H1 (cell line): ENCODE results near the gene MYLK4. TPM values are rescaled to one million over a fixed set of nuclear protein-coding genes. Genes with fewer than 3 reads are reported as not detected.

ENCODE experiments used
- CTCF ChIA-PET: fragments of 300-600 bp; sonication (Branson Sonifier 250); formaldehyde crosslinking; loops from one replicate; lab custom pipeline; 2021; ENCODE audit not compliant: partially characterized antibody; lab: Charles Lee
- POLR2A ChIA-PET: fragments of 300-600 bp; sonication (Branson Sonifier 250); formaldehyde crosslinking; loops from one replicate; lab custom pipeline; 2021; ENCODE audit warnings: inconsistent platforms; ENCODE audit not compliant: partially characterized antibody; lab: Charles Lee
- DNase-seq, 2 experiments: peaks; one replicate each; pipeline versions ENCODE4 v3.0.0 to v3.0.0-alpha.2; 2010 to 2022; ENCODE audit warnings: low spot score in 2 of 2, low read depth in 1 of 2, mixed read lengths in 1 of 2
- FAIRE-seq: peaks from 2 replicates; lab custom pipeline; 2011; peaks lifted over from hg19 to GRCh38; lab: Jason Lieb, UNC
- H2AFZ ChIP-seq: 2 replicates; pipeline ENCODE4 v1.8.1; 2012; ENCODE audit warnings: low read length, inconsistent platforms
- H2AK5ac ChIP-seq: 2 replicates; pipeline ENCODE4 v1.6.1; 2013; ENCODE audit warnings: low read depth, low read length
- H2BK120ac ChIP-seq: replicated peaks from 2 replicates; pipeline ENCODE3; 2013; ENCODE audit warnings: low read depth, low read length, inconsistent platforms
- H2BK12ac ChIP-seq: 2 replicates; pipeline ENCODE4 v1.6.1; 2013; ENCODE audit warnings: low read depth, low read length
- H2BK15ac ChIP-seq: 2 replicates; pipeline ENCODE4 v1.6.1; 2013; ENCODE audit warnings: low read length
- H2BK20ac ChIP-seq: 2 replicates; pipeline ENCODE4 v1.6.1; 2013; ENCODE audit warnings: low read length
- H2BK5ac ChIP-seq: 2 replicates; pipeline ENCODE4 v1.6.1; 2013; ENCODE audit warnings: low read depth, low read length
- H3K14ac ChIP-seq: 2 replicates; pipeline ENCODE4 v1.6.1; 2013; ENCODE audit warnings: inconsistent platforms; ENCODE audit not compliant: insufficient read length
- H3K18ac ChIP-seq: 2 replicates; pipeline ENCODE4 v1.6.1; 2013; ENCODE audit warnings: low read length; ENCODE audit errors: extremely low read depth
- H3K23ac ChIP-seq: 2 replicates; pipeline ENCODE4 v1.6.1; 2013; ENCODE audit warnings: inconsistent platforms; ENCODE audit not compliant: insufficient read length
- H3K23me2 ChIP-seq: 2 replicates; pipeline ENCODE4 v1.6.1; 2013; ENCODE audit warnings: low read depth, low read length
- H3K27ac ChIP-seq: 2 replicates; pipeline ENCODE4 v1.6.1; 2011; ENCODE audit warnings: low read depth, low read length, inconsistent platforms
- H3K27me3 ChIP-seq, 4 experiments: replicated peaks in 1 of 4; 1 replicate in 1 of 4; 2 replicates in 3 of 4; pipeline versions ENCODE4 v1.6.1 to v1.8.1; 2011 to 2013; ENCODE audit warnings: low read length in 3 of 4, mild to moderate bottlenecking in 3 of 4, inconsistent platforms in 2 of 4, mixed read lengths in 2 of 4, moderate library complexity in 1 of 4; ENCODE audit not compliant: control insufficient read depth in 3 of 4, insufficient read depth in 3 of 4; ENCODE audit errors: extremely low read depth in 1 of 4
- H3K36me3 ChIP-seq, 4 experiments: 2 replicates each; pipeline versions ENCODE4 v1.6.1 to v1.8.1; 2011 to 2013; ENCODE audit warnings: mild to moderate bottlenecking in 4 of 4, low read length in 3 of 4, moderate library complexity in 2 of 4, control low read depth in 1 of 4, inconsistent platforms in 1 of 4; ENCODE audit not compliant: insufficient read depth in 4 of 4, control insufficient read depth in 2 of 4
- H3K4ac ChIP-seq: replicated peaks from 2 replicates; pipeline ENCODE3; 2013; ENCODE audit warnings: low read length, low read depth, mixed read lengths, inconsistent platforms; ENCODE audit not compliant: insufficient read length
- H3K4me1 ChIP-seq, 4 experiments: replicated peaks in 1 of 4; 1 replicate in 1 of 4; 2 replicates in 3 of 4; pipeline versions ENCODE4 v1.6.1 to v1.8.1; 2011 to 2013; ENCODE audit warnings: low read length in 3 of 4, inconsistent platforms in 2 of 4, mixed read lengths in 1 of 4; ENCODE audit not compliant: insufficient read depth in 4 of 4, control insufficient read depth in 3 of 4
- H3K4me2 ChIP-seq, 2 experiments: 2 replicates each; pipeline versions ENCODE4 v1.6.1 to v1.8.1; 2011 to 2013; ENCODE audit warnings: low read depth in 2 of 2, low read length in 2 of 2, control low read depth in 1 of 2, inconsistent platforms in 1 of 2, mild to moderate bottlenecking in 1 of 2; ENCODE audit not compliant: insufficient read depth in 1 of 2
- H3K4me3 ChIP-seq, 4 experiments: fragments of 200-600, 300-600 bp in 1 of 4; sonication (generic), shearing (Covaris generic), sonication (Bioruptor Twin) in 1 of 4; 2 replicates each; pipeline versions ENCODE4 v1.5.1 to v1.8.1; 2011 to 2016; ENCODE audit warnings: low read length in 4 of 4, low read depth in 3 of 4, control low read depth in 2 of 4, inconsistent platforms in 2 of 4, mild to moderate bottlenecking in 2 of 4, mixed read lengths in 1 of 4, moderate library complexity in 1 of 4; ENCODE audit not compliant: insufficient read depth in 2 of 4; ENCODE audit errors: extremely low read depth in 1 of 4
- H3K56ac ChIP-seq: replicated peaks from 2 replicates; pipeline ENCODE3; 2013; ENCODE audit warnings: low read depth, mild to moderate bottlenecking, mixed read lengths, low read length, inconsistent platforms; ENCODE audit not compliant: insufficient read length
- H3K79me1 ChIP-seq: 2 replicates; pipeline ENCODE4 v1.6.1; 2013; ENCODE audit warnings: low read depth, low read length, control low read depth
- H3K79me2 ChIP-seq, 2 experiments: 2 replicates each; pipeline versions ENCODE4 v1.6.1 to v1.8.1; 2012 to 2013; ENCODE audit warnings: low read length in 2 of 2, mild to moderate bottlenecking in 2 of 2, inconsistent platforms in 1 of 2; ENCODE audit not compliant: insufficient read depth in 2 of 2, control insufficient read depth in 1 of 2
- H3K9ac ChIP-seq, 4 experiments: replicated peaks in 1 of 4; 1 replicate in 1 of 4; 2 replicates in 3 of 4; pipeline versions ENCODE4 v1.6.1 to v1.8.1; 2011 to 2013; ENCODE audit warnings: low read depth in 3 of 4, low read length in 3 of 4, control low read depth in 2 of 4, mild to moderate bottlenecking in 2 of 4, moderate library complexity in 2 of 4, inconsistent platforms in 1 of 4; ENCODE audit errors: extremely low read depth in 1 of 4
- H3K9me3 ChIP-seq, 2 experiments: 2 replicates each; pipeline versions ENCODE4 v1.6.1 to v1.8.1; 2012 to 2013; ENCODE audit warnings: mild to moderate bottlenecking in 2 of 2, moderate library complexity in 2 of 2, control low read depth in 1 of 2, inconsistent platforms in 1 of 2, low read depth in 1 of 2, low read length in 1 of 2, mixed read lengths in 1 of 2; ENCODE audit not compliant: insufficient read depth in 2 of 2
- H4K20me1 ChIP-seq, 2 experiments: replicated peaks in 1 of 2; 2 replicates each; pipeline versions ENCODE3 to v1.8.1; 2011 to 2013; ENCODE audit warnings: inconsistent platforms in 2 of 2, low read length in 2 of 2, mild to moderate bottlenecking in 1 of 2; ENCODE audit not compliant: insufficient read depth in 2 of 2, control insufficient read depth in 1 of 2
- H4K5ac ChIP-seq: 2 replicates; pipeline ENCODE4 v1.6.1; 2013; ENCODE audit warnings: low read length, low read depth, mixed read lengths, inconsistent platforms; ENCODE audit not compliant: insufficient read length
- H4K8ac ChIP-seq: 2 replicates; pipeline ENCODE4 v1.8.0; 2013; ENCODE audit warnings: mild to moderate bottlenecking, moderate library complexity, low read length, inconsistent platforms; ENCODE audit not compliant: insufficient read depth; ENCODE audit errors: extremely low read depth
- H4K91ac ChIP-seq: replicated peaks from 2 replicates; pipeline ENCODE3; 2013; ENCODE audit warnings: low read length, mixed read lengths, inconsistent platforms; ENCODE audit not compliant: insufficient read length
- CBX5 ChIP-seq: fragments of 300-800, 300-1000 bp; sonication (generic); IDR thresholded peaks from 2 replicates; pipeline ENCODE4 v1.7.1; 2016; ENCODE audit warnings: antibody characterized with exemption, low read length, low read depth
- CEBPB ChIP-seq: IDR thresholded peaks from 2 replicates; pipeline ENCODE4 v1.6.1; 2012; ENCODE audit warnings: low read depth, low read length
- KDM5A ChIP-seq: fragments of 200-600 bp; IDR thresholded peaks from 2 replicates; pipeline ENCODE4 v1.7.1; 2012; ENCODE audit warnings: mild to moderate bottlenecking, low read length, inconsistent platforms, mixed read lengths
- NRF1 ChIP-seq: IDR thresholded peaks from 2 replicates; pipeline ENCODE4 v1.6.1; 2011; ENCODE audit warnings: mild to moderate bottlenecking, low read depth, low read length, improper control_type of control experiment
- POU5F1 ChIP-seq: IDR thresholded peaks from 2 replicates; pipeline ENCODE4 v1.6.1; 2011; ENCODE audit warnings: low read depth, mild to moderate bottlenecking, low read length, moderate library complexity
- SIN3A ChIP-seq, 2 experiments: IDR thresholded peaks in 1 of 2; conservative IDR thresholded peaks in 1 of 2; 2 replicates each; pipeline ENCODE4 v1.6.1; 2011 to 2012; ENCODE audit warnings: low read length in 2 of 2, improper control_type of control experiment in 1 of 2, low read depth in 1 of 2, mild to moderate bottlenecking in 1 of 2
- SIX5 ChIP-seq: IDR thresholded peaks from 2 replicates; pipeline ENCODE4 v1.6.1; 2011; ENCODE audit warnings: mild to moderate bottlenecking, low read depth, low read length
- TCF12 ChIP-seq: IDR thresholded peaks from 2 replicates; pipeline ENCODE4 v1.6.1; 2011; ENCODE audit warnings: low read depth, mild to moderate bottlenecking, low read length
- WGBS, 2 experiments: shearing (Covaris generic) in 1 of 2; methylation state at CpG; one replicate each; pipeline versions ENCODE4 v1.1.6 to v1.1.7; 2013 to 2015; ENCODE audit warnings: low lambda C conversion rate in 2 of 2, mixed read lengths in 2 of 2, inconsistent platforms in 1 of 2, low coverage in 1 of 2, missing lambda C conversion rate in 1 of 2; ENCODE audit not compliant: insufficient replicate concordance in 2 of 2, insufficient coverage in 1 of 2, insufficient read length in 1 of 2; ENCODE audit errors: extremely low coverage in 1 of 2, missing lambda C conversion rate in 1 of 2; 5-methylcytosine and 5-hydroxymethylcytosine counted together
- polyA plus RNA-seq, 7 experiments: library from polyadenylated mRNA; depleted of rRNA in 3 of 7; stranded (reverse) in 5 of 7; unstranded in 2 of 7; fragments of >200 nt in 5 of 7; fragments of 200-250 nt in 2 of 7; gene quantifications; 1 replicate in 5 of 7; 2 replicates in 1 of 7; 4 replicates in 1 of 7; pipeline versions ENCODE4 v1.2.1 to v1.2.3, GENCODE V29; 2011 to 2013; ENCODE audit warnings: missing spikeins in 2 of 7, mixed read lengths in 2 of 7
- total RNA-seq: library from RNA; stranded (reverse); fragmentation: NEBNext Ultra II Directional; extraction: Animal tissue kit (Norgen Biotek cat#: 25700); gene quantifications from 2 replicates; pipeline ENCODE4 v1.2.1, GENCODE V29; 2021
- TF ChIP-seq, protein P1 (sequence below): IDR thresholded peaks from 2 replicates; pipeline ENCODE4 v1.6.1; 2012; ENCODE audit warnings: low read length, inconsistent platforms

MYLK4 gene
- total and polyA plus RNA-seq, 2 of the 8 experiments (the other 6 are each of a cell fraction or from before 2014, with no cell fraction given): 0.11 to 0.17 TPM

DNA sequence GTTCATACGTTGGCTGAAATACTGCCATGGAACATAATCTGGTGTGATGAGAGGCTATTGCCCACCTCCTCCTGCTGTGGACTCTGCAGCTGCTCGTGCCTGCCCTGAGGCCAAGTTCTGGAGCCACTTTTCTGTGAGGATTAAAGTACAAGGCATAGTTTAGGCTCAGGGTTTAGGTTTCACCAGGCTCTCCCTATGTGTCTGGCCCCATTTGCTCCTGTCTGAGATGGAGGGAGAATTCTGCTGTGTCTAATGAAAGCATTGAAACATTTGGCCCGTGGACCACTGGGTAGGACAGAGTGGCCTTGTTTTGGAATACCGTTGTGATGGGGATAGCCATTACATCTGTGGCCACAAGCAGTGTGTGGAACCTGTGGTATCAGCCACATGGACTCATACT lies 20.4 kb upstream of the MYLK4 start:
- H2BK5ac ChIP-seq: no peak overlapping the region
- TF ChIP-seq CBX5 (no peak), KDM5A (no peak), SIX5 (no peak), TCF12 (no peak), NRF1 (no peak), POU5F1 (no peak), SIN3A (conservative IDR thresholded peaks at IDR 0.05 in 1 of 2, IDR thresholded peaks at IDR 0.05 in 1 of 2; ENCODE audit: low read depth in 1 of 2, low read length in 2 of 2) (no peak), CEBPB (no peak)
- TF ChIP-seq, protein P1, sequence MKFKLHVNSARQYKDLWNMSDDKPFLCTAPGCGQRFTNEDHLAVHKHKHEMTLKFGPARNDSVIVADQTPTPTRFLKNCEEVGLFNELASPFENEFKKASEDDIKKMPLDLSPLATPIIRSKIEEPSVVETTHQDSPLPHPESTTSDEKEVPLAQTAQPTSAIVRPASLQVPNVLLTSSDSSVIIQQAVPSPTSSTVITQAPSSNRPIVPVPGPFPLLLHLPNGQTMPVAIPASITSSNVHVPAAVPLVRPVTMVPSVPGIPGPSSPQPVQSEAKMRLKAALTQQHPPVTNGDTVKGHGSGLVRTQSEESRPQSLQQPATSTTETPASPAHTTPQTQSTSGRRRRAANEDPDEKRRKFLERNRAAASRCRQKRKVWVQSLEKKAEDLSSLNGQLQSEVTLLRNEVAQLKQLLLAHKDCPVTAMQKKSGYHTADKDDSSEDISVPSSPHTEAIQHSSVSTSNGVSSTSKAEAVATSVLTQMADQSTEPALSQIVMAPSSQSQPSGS: no peak

More for the DNA sequence above, 20.4 kb upstream of the MYLK4 start:
- peaks cover 0 to 11% (median 8%) of the 10 kb centered on the region in 4 experiments; a peak in 4 of 7 replicates for H3K4me1 ChIP-seq
- ChIA-PET POLR2A (interaction anchor here (1.0 to 3.2 kb wide), 2 partner anchors 10 to 13 kb away, joined by 3 to 10 read pairs; no protein-coding TSS in a partner anchor), CTCF (interaction anchor here (1.0 to 3.9 kb wide), 6 partner anchors 10 to 33 kb away, joined by 5 to 20 read pairs (median 8); partner anchors contain the start of gene MYLK4)
- no peak overlapping the region for H3K4me2 ChIP-seq
- no peak overlapping the region for H3K23ac ChIP-seq
- H3K27me3 ChIP-seq: no peaks in the 10 kb centered on the region
- H4K5ac ChIP-seq: no peak overlapping the region
- no peak overlapping the region for H3K18ac ChIP-seq
- no peaks in the 10 kb centered on the region for H3K9me3 ChIP-seq
- peaks cover 20 to 95% of the 10 kb centered on the region in 2 experiments for H3K79me2 ChIP-seq
- H3K4ac ChIP-seq: no peak overlapping the region
- no peak overlapping the region for H3K14ac ChIP-seq
- H3K9ac ChIP-seq: peak overlapping the region in 1 of 4 experiments; percentile 10; a peak in 1 of 7 replicates
- no peak overlapping the region for H2BK15ac ChIP-seq
- H4K20me1 ChIP-seq: peaks cover 13 to 26% of the 10 kb centered on the region in 2 experiments
- peaks cover 5% of the 10 kb centered on the region for H3K23me2 ChIP-seq
- no peak overlapping the region for H2AK5ac ChIP-seq
- 87% methylated on average over 4 of the region's 4 CpGs; no CpG with 5 or more reads in 1 of the 2 experiments for WGBS, 2 experiments
- DNase-seq (no peak), FAIRE-seq (no peak)
- H2BK12ac ChIP-seq: no peak overlapping the region
- no peak overlapping the region for H2AFZ ChIP-seq
- H2BK120ac ChIP-seq: no peak overlapping the region
- H3K56ac ChIP-seq: no peak overlapping the region
- H3K36me3 ChIP-seq: peaks cover 0 to 23% (median 6%) of the 10 kb centered on the region in 4 experiments; a peak in 5 of 8 replicates
- no peak overlapping the region for H4K8ac ChIP-seq
- no peak overlapping the region for H2BK20ac ChIP-seq
- no peak overlapping the region for H3K4me3 ChIP-seq
- no peak overlapping the region for H3K27ac ChIP-seq
- H4K91ac ChIP-seq: no peak overlapping the region
- peaks cover 32% of the 10 kb centered on the region for H3K79me1 ChIP-seq
